ENCODE results near the gene NPNT.

The NPNT gene

DNA sequence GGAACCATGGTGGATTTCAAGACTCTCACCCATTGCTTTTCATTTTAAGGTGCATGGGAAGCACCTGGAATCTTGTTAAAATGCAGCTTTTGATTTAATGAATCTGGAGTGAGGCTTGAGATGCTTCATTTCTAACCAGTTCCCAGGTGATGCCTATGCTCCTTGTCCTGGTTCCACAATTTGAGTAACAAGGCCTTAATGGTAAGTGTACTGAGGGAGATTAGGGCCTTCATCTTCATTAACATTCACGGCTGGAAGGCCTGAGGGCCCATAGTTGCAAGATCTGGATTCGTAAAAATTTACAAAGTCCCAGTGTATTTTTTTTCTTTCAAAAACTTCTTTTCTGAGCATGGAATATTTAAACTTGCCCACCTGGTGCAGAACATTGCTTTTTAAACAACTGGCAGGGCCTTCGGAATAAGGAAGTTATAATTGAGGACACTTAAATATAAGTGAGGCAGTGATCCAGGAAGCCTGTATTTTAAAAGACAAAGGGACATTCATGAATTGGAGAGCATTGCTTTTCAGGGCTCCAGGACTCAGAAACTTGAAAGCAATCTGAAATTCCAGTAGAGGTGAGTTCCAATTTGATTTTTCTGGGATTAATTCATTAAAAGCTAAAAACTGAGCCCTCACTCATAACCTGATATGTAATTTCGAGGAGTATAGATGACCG, 77.8 kb downstream of the NPNT start:
- DNase-seq: no peak

GRCh38 chr4:105976915-105977314, 81.6 kb downstream of the NPNT start:
- no peak for DNase-seq

DNA sequence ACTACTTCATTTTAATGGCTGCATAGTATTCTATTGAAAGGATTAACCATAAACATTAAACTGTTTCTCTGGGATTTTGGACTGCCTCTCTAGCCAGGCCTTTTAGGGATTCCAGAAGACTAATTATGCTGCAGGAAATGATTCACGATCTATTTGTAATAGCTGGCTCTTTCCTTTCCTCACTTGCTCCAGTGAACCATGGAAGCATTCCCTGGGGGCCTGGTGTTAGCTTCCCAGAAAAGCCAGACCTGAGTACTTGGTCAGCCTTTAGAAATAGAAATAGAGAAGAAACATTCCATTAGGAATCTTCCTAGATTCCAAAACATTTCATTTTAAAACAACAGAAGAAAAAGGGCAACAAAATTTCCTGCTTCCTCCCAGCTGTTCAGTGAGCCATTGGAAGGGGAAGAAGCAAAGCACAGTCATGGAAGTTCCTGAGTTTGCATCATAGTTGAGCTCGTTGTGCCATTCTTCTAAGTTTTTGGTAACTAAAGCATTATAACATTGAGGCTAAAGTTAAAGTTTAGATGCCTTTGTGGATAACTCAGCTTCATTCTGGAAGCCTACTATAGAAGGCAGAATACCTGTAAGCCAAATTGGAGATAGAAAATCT, 83.5 kb downstream of the NPNT start:
- no peak for DNase-seq

DNA sequence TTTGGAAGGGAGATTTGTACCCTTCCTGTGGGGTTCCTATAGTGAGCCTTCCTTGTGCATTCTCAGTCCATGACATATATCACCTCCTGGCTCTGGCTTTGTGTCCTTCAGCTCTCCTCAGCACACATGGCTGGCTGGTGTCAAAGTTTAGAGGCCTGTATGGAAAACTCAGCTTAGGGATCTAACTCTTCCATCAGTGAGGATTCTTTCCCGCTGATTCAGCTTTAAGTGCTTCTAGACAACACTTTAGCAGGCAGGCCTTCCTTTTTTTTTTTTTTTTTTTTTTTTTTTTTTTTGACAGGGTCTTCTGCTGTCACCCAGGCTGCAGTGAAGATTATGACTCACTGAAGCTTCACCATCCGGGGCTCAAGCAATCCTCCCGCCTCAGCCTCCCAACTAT, 84.2 kb downstream of the NPNT start:
- DNase-seq: no peak

DNA sequence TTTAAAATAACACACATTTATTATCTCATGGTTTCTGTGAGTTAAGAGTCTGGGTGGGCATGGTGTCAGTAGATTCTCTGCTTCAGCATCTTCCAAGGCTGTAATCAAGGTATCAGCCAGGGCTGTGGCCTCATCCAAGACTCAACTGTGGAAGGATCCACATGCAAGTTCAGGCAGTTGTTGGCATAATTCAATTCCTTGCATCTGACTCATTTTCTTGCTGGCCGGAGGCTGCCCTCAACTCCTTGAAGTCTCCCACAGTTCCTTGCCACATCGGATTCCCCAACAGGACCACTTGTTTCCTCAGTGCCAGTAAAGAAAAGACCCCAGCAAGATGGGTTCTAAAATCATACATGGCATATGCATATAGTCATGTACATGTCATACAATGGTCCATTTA, 93.4 kb downstream of the NPNT start:
- DNase-seq: no peak

GRCh38 chr4:105989485-105990242, 94.4 kb downstream of the NPNT start:
- DNase-seq: no peak

DNA sequence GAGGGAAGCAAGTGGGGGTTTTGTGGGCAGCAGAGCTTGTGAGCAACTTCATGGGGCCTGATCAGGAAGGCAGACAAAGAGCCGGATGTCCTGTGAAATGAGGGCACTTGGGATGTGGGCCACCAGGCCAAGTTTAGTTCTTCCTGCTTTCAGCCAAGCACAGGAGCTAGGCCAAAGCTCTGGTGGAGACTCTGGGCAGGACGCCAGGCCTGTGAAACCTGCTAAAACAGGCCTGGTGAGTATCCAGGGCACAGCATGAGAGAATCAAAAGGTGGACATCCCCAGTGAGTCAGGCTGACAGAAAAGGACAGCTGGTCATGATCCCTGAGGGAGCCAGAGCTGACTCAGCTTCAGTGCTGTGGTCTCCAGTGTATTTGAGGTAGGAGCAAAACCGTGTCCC, 95.7 kb downstream of the NPNT start:
- peak; percentile 18 to 70 for DNase-seq

GRCh38 chr4:105991726-105992125, 96.5 kb downstream of the NPNT start:
- no peak for DNase-seq

DNA sequence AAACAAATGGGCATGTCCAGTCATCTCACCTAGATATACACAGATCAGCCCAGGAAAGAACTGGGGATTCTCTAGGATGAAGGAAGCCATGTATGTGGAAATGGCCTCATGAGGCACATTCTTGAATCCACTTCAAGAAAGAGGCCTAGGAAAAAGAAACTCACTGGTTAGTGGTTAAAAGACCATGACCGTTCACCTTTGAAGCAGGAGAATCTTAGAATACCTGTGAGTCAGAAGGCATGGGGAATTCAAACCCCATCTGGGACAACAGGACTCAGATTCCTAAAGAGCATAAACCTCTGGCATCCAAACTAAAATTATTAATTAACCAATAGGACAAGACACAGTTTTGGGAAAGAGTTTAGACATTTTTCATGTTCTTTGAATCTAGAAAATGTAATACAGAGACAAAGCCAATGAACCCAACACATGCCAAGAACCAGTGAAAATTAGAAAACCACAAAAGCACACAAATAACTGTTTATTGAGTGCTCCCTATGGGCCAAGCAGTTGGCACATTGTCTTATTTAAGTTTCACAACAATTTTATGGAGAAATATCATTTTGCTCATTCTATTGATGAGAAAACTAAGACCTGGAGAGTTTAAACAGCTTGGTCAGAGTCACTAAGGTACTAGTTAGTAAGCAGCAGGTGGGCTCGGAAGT, 97.5 kb downstream of the NPNT start:
- DNase-seq: no peak

DNA sequence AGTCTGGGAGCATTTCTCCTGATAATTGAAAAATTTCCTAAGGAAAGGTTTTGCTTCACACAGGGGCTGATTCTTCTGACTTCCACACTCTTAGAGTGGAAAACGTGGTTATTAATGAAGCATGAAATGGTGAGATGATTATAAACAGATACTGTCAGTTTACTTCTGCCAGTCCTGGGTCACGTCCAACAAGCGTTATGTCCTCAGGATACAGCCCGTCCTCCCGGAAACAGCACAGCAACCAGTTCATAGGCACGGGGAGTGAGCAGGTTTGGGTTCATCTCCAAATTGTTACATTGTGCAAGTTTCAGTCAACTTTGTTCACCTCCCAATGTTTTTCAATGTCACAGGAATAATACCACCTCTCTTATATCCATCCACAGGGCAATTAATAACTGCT, 98.8 kb downstream of the NPNT start:
- DNase-seq: no peak

DNA sequence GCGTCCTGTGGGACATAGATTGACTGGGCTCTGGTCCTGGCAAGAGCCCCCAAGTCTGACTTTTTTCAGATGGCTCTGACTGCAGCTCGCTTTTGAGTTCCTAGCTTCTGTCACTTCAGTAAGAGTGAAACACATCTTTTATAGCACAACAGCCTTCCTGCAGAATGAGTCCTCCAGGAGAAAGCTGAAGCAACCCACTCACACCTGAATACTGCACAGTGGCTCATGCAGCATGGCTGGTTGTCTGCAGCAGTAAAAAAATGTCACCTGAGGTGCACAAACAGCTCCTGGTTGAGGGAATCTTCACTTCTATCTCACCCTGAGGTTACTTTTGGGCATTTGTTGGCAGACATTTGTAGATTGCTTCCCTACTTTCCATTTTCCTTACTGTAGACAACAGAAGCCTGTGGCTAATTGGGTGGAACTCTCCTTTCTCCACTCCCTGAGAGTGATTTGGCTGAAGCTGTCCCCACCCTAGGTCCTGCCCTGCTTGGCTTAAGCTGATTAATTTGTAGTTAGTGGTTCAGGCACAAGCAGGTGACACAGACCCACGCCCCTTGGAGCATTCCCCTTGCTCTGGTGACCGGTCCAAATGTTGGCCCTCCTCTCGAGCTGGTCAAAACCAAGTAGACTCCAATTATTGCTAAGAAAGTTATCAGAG, 99.7 kb downstream of the NPNT start:
- no peak for DNase-seq

DNA sequence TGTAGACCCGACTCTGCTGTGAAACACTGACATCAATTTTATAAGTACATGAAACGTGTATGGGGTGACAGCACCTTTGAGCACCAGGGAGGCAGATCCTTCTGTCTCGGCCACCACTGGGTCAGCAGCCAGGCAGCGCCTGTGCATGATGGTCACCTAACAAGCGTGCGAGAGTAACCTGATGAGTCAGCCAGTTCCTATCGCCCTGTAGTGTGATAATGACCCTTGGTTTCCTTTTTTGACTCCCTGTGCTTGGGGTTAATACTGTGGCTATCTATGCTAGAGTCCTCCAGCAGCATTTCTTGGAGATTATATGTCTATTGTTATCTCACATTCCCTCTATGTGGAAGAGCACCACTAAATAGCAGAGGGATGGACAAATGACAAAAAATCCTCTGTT, 101.6 kb downstream of the NPNT start:
- DNase-seq: no peak

DNA sequence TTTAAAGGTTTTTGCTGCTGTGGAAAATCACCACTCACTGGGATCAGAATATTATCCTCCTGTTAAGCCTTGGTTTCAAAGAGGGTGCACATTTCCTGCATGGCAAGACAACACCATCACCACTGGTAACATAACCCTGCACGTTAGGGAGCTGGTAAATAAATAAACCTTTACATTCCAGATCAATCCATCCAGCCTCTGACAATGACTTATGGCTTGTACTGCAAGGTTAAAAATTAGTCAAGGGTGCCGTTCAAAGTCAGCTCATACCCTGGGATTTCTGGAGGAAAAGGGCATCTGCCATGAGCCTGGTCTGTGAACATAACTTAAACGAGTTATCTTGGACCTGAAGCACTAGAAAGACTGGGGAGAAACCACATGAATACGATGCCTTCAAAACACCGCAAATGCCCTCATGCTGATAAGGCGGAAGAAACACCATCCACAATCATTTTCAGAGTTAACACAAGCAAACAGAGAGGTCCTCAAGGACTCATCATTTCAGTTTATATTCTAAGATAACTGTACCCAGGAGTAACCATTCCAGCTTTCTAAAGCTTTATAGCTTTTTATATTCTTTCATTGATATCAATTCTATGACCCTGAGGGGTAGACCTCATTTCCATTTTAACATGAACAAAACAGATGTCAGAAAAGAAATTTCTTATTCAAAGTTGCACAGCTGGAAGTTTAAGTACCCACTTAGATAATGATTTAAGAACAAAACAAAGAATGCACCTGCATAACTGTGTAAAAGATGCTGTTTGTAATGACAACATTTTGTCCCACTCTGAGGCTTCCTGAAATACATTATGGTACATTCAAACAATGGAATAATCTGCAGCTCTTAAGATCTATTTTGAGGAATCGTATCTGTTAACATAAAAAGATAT, 103.1 kb downstream of the NPNT start:
- no peak for DNase-seq

DNA sequence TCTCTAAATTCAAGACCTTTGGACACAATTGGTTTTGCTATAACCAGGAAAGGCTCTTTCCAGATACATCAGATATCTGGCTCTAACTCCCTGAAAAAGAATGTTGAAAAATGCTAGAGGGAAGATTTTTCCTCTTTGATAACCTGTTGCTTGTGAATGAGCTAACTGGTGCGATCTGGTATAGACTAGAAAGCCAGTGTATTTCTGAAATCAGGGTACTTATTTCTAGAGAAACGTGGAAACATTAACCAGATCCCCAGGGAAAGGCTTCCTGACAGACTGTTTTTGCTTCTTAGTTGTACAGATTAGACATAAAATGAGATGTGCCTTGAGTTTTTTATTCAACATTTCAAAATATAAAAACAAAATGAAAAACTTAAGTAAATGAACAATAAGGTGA, 107.7 kb downstream of the NPNT start:
- no peak for DNase-seq

GRCh38 chr4:106010761-106011160, 115.5 kb downstream of the NPNT start:
- DNase-seq: no peak

- DNase-seq: no peak
Measured at GRCh38 chr4:106011387-106011786, 116.1 kb downstream of the NPNT start.

- DNase-seq: no peak
Measured at GRCh38 chr4:106017975-106018374, 122.7 kb downstream of the NPNT start.

- no peak for DNase-seq
Measured at GRCh38 chr4:106019771-106020170, 124.5 kb downstream of the NPNT start.

All from cerebellar nuclear complex (tissue), 1 donor.